Fibroblast of peridontal ligament (primary cell): ENCODE data around the gene TNIK.

Source experiments
- DNase-seq: peaks from one replicate; pipeline ENCODE4 v3.0.0-alpha.2; 2010; ENCODE audit errors: extremely low read depth

Gene TNIK

GRCh38 chr3:171044835-171045793, 415.1 kb downstream of the TNIK start:
- DNase-seq, result peak; percentile 73

- DNase-seq, result no peak
These were observed 415.8 kb downstream of the TNIK start for GRCh38 chr3:171044384-171044783.

GRCh38 chr3:171039674-171040073, 420.5 kb downstream of the TNIK start:
- DNase-seq, result peak; percentile 46

- DNase-seq, result no peak
These were observed 421.9 kb downstream of the TNIK start for GRCh38 chr3:171038342-171038741.

- peak; percentile 96 for DNase-seq
These were observed 431.4 kb downstream of the TNIK start for GRCh38 chr3:171028779-171029232.

- peak; percentile 93 for DNase-seq
These were observed 432.0 kb downstream of the TNIK start for GRCh38 chr3:171028025-171028778.

GRCh38 chr3:171026597-171027293, 433.5 kb downstream of the TNIK start, which contains the start of gene SLC2A2:
Gene SLC2A2 (minus strand): TSS chr3:171026720. CDS start chr3:171026670, 50 bp downstream.
- DNase-seq, result no peak

- DNase-seq, result no peak
These were observed 436.6 kb downstream of the TNIK start for GRCh38 chr3:171023566-171023965.

- no peak for DNase-seq
These were observed 438.8 kb downstream of the TNIK start for GRCh38 chr3:171021377-171021776.

- no peak for DNase-seq
These were observed 441.9 kb downstream of the TNIK start for GRCh38 chr3:171018156-171018935.

GRCh38 chr3:171013822-171014748, 446.1 kb downstream of the TNIK start:
- peak; percentile 75 for DNase-seq

- DNase-seq, result no peak
These were observed 448.3 kb downstream of the TNIK start for GRCh38 chr3:171011873-171012336.
